Lower lobe of right lung (tissue), 2 donors: ENCODE results near the gene SSX2IP. TPM values are rescaled to one million over a fixed set of nuclear protein-coding genes. Genes with fewer than 3 reads are reported as not detected.

Experiments used
- ATAC-seq, 2 donors: fragments of 200-7000 bp; cut with Tn5 transposase; one replicate each; pipeline ENCODE4 v1.9.1; 2020 to 2022; ENCODE audit warnings: mild to moderate bottlenecking in 2 of 2, moderate library complexity in 2 of 2
- DNase-seq: peaks from one replicate; pipeline ENCODE4 v3.0.0-alpha.2; 2020
- H3K27ac ChIP-seq: fragments of 200-600 bp; one replicate; pipeline ENCODE4 v1.8.0; 2022
- H3K27me3 ChIP-seq: fragments of 200-600 bp; one replicate; pipeline ENCODE4 v1.8.0; 2022; ENCODE audit warnings: low read depth
- H3K36me3 ChIP-seq: fragments of 200-600 bp; one replicate; pipeline ENCODE4 v1.8.0; 2022; ENCODE audit warnings: mild to moderate bottlenecking
- H3K4me1 ChIP-seq: fragments of 200-600 bp; one replicate; pipeline ENCODE4 v1.8.0; 2022
- H3K4me3 ChIP-seq: fragments of 200-600 bp; one replicate; pipeline ENCODE4 v1.8.0; 2022; ENCODE audit warnings: mild to moderate bottlenecking
- H3K9me3 ChIP-seq: fragments of 200-600 bp; one replicate; pipeline ENCODE4 v1.8.0; 2022
- CTCF ChIP-seq: fragments of 200-600 bp; IDR thresholded peaks from one replicate; pipeline ENCODE4 v1.8.0; 2022; ENCODE audit warnings: antibody characterized with exemption, mild to moderate bottlenecking
- intact Hi-C: fragments of 100-400 bp; cut with DNase I; formaldehyde crosslinking; loops from one replicate; pipeline ENCODE4 v1.11.0; 2022
- total RNA-seq: library from RNA; stranded (reverse); fragmentation: NEBNext Ultra II Directional; extraction: Animal tissue kit (Norgen Biotek cat#: 25700); gene quantifications from one replicate; pipeline ENCODE4 v1.2.1, GENCODE V29; 2021
- donor health status: DM: no; HTN: yes; CAD: no; lungs with severe emphysema.

Gene SSX2IP
- total RNA-seq, 1 donor from 2014 or later = 5.8 TPM

- ATAC-seq = no peak
Observed at GRCh38 chr1:84715342-84716019, 25.2 kb upstream of the SSX2IP start.

GRCh38 chr1:84712276-84712874, 22.1 kb upstream of the SSX2IP start:
- Histone ChIP-seq H3K27me3 (no peaks in the 10 kb centered on the region), H3K4me3 (no peak overlapping the region), H3K27ac (no peak overlapping the region), H3K9me3 (no peaks in the 10 kb centered on the region), H3K4me1 (no peaks in the 10 kb centered on the region), H3K36me3 (no peaks in the 10 kb centered on the region)
- ATAC-seq (no peak), DNase-seq (no peak)
- intact Hi-C loops = no loop called here
- no peak for TF ChIP-seq CTCF

More at GRCh38 chr1:84715342-84716019, 25.2 kb upstream of the SSX2IP start:
- no peak for DNase-seq
- H3K36me3 ChIP-seq = no peaks in the 10 kb centered on the region
- H3K4me1 ChIP-seq = no peaks in the 10 kb centered on the region
- no peak overlapping the region for H3K4me3 ChIP-seq
- H3K9me3 ChIP-seq = no peaks in the 10 kb centered on the region
- TF ChIP-seq CTCF = no peak
- no peaks in the 10 kb centered on the region for H3K27me3 ChIP-seq
- no peak overlapping the region for H3K27ac ChIP-seq
- intact Hi-C loops = no loop called here

DNA sequence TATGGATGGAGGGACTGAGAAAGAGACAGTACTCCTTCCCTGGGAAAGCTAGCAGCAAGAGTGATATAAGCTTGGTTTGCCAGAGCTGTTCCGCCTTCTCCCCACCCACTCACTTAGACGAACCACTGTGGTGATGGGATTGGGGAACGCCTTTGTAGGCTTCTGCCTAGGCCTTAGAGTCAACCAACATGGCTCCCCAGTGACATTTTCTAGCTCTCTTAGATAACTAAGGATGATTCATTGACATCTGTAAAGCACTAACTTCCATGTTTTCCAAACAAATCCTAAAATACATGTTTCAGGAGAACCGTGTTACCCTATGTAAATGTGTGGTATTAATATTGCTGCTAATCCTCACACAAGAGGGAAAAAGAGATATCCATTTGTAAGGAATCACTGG, 21.6 kb upstream of the SSX2IP start:
- H3K4me3 ChIP-seq = no peak overlapping the region
- H3K4me1 ChIP-seq = no peaks in the 10 kb centered on the region
- H3K27me3 ChIP-seq = no peaks in the 10 kb centered on the region
- intact Hi-C loops = no loop called here
- no peak for ATAC-seq
- no peaks in the 10 kb centered on the region for H3K36me3 ChIP-seq
- DNase-seq = no peak
- no peaks in the 10 kb centered on the region for H3K9me3 ChIP-seq
- H3K27ac ChIP-seq = no peak overlapping the region
- TF ChIP-seq CTCF = no peak

- Histone ChIP-seq H3K4me1 (no peaks in the 10 kb centered on the region), H3K27me3 (no peaks in the 10 kb centered on the region), H3K9me3 (no peaks in the 10 kb centered on the region), H3K4me3 (no peak overlapping the region), H3K27ac (no peak overlapping the region), H3K36me3 (no peaks in the 10 kb centered on the region)
- TF ChIP-seq CTCF = no peak
- intact Hi-C loops = no loop called here
- ATAC-seq (no peak), DNase-seq (no peak)
Observed at GRCh38 chr1:84711121-84711520, 20.9 kb upstream of the SSX2IP start.

DNA sequence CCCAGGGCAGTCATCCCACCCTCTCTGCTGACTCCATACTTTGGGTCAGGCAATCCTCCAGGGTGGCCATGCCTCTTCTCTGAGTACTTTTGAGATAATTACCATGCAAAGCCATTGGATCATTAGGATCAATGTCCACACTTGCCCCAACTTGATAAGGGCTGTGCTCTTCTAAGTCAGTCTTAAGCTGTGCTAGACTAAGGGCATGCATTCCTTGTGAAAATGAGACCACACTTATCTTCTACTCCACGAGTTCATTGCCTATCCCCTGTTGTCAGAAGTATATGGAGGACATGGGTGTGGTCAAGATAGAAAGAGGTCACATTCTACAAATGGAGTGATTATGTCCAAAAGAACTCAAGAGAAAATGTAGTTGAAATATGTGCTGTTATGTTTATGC, 18.9 kb upstream of the SSX2IP start:
- H3K27ac ChIP-seq = no peak overlapping the region
- ATAC-seq = no peak
- no peaks in the 10 kb centered on the region for H3K36me3 ChIP-seq
- TF ChIP-seq CTCF = no peak
- no peak for DNase-seq
- no peaks in the 10 kb centered on the region for H3K9me3 ChIP-seq
- intact Hi-C loops = no loop called here
- no peaks in the 10 kb centered on the region for H3K27me3 ChIP-seq
- no peak overlapping the region for H3K4me3 ChIP-seq
- H3K4me1 ChIP-seq = no peaks in the 10 kb centered on the region
